ENCODE data around the gene EBLN2.
"Not testable (repeated sequence)": the region's sequence is repeated elsewhere in the genome, so short reads cannot be mapped to it uniquely, and the experiment has no call there.

The EBLN2 gene

DNA sequence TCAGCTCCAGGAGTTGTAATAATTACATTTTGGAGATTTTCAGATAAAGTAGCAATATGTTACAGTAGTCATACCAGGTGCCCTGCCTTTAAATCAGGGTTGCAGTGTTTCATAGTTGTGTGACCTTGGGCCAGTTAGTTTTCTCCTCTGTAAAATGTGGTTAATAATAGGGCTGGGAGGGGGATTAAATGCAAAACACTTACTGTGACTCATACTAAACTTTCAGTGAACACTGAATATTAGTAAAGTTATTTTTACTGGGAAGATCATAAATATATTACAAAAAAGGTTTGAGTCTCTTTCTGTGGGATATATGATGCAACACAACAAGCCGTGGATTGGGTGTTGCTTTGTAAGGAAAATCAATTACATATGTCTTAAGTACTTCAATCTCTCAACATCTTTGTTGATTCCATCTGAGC, 1.1 kb upstream of the EBLN2 start:
- no peak for DNase-seq (ENCODE audit: low spot score)

DNA sequence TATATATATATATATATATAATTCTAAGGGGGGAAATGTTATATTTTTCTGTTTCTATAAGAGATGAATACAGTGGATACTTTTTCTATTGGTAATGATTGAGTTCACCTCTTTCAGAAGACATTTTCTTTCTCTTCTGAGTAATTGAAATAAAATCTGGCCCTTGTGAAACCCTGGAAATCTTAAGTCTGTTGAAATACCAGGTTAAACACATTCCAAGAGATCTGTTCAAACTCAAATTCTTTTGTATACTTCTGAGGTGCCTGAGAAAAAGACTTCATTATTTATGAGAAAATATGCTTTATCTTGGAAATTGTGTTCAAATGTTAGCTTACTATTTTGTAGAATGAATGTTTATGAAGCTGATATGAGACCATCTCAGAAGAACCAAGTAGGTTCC, 4.8 kb downstream of the EBLN2 start:
- DNase-seq (ENCODE audit: low spot score): not testable (repeated sequence)

DNA sequence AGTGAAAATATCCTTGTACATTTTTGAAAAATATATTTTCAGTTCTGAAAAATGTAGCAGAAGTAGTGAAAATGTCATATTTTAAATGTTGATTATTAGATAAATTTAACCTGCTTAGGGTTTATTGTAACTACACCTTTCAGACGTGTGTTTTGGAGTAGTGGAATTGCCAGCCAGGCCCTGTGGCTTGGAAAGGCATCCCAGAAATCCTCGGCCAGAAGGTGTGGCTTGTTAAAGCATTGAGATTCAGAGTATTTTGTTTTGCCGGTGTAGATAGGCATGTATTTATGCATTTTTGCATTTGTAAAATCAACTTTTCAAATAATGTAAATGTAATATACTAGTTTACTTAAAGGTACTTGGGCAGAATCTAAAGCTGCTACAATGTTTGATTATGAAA, 7.0 kb downstream of the EBLN2 start:
- DNase-seq (ENCODE audit: low spot score): no peak

DNA sequence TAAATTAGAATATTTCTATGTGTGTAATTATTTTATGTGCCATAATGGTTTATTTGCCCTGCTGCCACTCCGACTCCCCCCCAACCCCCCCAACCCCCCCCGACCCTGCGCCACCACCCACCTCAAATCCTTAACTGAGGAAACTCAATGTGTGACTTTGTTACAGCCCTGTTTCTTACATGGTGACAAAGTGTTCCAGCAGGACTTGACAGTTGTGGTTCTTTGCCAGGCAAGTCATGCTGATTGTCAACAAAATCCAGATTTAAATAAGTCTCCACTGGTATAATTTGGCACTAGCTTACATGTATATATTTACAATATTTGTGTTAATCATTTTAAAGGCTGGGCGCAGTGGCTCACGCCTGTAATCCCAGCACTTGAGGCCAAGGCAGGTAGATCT, 7.7 kb downstream of the EBLN2 start:
- no peak for DNase-seq (ENCODE audit: low spot score)

DNA sequence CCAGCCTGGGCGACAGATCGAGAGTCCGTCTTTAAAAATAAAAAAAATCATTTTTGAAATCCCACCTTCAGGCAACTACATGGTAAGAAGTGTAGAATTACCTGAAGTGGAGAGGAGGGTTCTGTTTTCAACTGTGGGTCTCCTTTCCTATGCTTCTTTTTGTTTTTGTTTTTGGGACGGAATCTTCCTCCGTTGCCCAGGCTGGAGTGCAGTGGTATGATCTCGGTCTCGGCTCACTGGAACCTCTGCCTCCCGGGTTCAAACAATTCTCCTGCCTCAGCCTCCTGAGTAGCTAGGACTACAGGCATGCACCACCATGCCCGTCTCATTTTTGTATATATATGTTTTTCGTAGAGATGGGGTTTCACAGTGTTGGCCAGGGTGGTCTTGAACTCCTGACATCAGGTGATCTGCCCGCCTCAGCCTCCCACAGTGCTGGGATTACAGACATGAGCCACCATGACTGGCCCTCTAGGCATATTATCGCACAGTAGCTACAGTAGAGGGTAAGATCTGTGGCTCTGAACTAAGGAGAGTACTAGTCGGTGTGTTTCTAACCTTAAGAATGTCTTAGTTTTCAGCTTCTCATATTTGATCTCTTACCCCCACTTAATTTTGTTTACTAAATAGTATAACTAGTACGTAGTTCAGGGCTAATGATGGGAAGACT, 8.5 kb downstream of the EBLN2 start:
- no peak for DNase-seq (ENCODE audit: low spot score)

DNA sequence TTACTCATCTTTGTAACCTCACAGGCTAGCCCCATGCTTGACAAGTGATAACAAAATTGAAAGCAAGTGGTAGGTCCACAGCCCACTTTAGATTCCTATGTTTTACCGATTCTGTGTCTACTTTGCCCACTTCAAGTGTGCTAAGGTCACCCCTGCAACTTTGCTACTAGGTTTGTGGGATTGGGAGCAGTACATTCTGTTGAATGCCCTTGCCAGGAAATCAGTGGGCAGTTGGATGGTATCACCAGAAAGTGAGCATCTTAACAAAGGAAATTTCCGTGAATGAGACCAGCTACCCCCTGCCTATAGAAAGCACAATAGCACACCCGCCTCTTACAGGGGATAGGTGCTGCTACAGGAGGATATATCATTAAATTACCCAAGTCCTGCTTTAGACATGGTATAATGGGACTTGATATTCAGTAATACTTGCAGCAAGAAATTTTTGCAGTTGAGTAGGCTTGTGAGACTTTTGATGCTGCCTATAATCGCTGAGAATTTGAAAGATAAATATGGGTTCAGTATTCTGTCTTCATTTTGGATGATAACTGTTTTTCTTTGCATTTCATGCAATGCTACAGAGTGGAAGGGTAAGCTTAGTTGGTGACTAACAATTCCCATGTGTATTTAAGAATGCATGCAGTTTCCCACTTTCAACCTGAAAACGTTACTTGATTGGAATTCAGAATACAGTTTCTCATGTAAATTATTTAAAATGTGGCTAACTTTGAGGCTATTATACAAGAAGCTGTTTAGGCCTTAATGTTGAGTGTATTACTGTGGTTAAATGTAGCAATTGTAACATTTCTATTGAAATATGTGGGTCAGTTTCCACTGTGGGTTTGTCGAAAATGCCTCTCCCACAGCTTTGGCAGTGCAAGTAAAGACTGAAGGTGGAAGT, 9.5 kb downstream of the EBLN2 start:
- no peak for DNase-seq (ENCODE audit: low spot score)

DNA sequence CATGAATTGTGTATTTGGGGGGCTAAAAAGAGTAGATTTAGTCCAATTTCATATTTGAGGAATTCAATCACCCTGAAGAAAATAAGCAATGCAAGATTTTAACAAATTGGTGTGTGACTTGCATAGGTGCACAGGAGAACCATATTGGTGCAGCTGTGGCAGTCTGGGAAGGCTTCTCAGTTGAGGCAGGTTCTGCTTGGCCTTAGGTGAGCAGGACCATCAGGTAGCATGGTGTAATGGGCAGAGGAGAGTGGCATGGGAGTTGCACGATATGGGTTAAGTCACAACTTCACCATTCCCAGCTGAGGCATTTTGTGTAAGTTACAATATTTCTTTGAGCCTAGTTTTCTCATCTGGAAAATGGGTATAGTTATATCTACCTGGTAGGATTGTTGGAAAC, 10.5 kb downstream of the EBLN2 start:
- DNase-seq (ENCODE audit: low spot score): no peak

DNA sequence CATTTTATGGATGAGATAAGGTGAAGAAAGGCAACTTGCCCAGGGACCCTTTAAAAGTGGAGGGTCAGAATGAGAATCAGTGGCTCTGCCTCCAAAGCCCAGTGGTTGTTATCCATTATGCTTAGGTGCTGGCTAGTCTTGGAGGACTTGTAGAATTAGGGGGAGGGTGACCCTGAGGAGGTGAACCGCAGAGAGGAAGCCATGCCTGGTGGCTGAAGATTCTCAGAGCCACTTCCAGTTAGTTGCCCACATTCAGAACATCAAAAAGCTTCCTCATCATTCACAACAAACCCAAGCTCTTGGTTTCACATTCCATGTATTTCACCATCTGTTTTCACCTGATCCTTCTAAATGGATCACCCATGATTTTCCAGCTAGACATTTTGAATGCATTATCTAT, 11.2 kb downstream of the EBLN2 start:
- DNase-seq (ENCODE audit: low spot score): no peak

DNA sequence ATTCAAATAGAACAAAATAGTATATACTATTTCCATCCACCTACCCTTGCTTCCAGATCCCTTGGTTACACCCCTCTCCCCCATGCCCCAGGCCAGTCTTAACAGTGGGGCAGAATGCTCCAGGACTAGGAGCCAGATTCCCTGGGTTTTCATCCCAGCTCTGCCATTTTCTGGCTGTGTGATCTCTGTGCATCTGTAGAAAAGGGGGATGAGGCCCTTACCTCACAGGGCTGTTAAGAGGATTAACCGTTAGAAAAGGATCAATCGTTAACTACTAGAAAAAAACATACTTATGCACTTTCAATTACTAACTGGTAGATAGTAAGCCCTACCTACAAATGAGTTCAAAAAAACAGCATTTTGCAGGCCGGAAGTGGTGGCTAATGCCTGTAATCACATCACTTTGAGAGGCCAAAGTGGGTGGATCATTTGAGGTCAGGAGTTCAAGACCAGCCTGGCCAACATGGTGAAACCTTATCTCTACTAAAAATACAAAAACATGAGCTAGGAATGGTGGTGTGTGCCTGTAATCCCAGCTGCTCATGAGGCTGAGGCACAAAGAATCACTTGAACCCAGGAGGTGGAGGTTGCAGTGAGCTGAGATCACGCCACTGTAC, 11.7 kb downstream of the EBLN2 start:
- DNase-seq (ENCODE audit: low spot score): no peak

DNA sequence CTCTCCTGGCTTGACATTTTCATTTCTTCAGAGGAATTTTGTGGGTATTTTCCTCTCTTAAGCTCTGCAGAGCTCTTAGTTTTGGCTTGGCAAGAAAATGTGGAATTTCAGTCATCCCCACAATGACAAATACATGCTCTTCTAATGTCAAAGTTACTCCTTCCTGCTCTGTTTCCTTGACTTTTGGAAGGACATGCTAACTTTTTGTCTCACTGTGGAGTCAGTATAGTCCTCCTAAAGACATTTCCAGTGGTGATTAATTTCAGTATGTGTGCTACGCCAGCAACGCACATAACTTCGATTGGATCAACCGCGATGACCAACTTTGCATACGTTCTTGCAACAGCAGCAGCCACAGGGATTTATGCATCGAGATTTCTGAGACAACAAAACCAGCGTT, 13.3 kb downstream of the EBLN2 start:
- DNase-seq (ENCODE audit: low spot score): no peak

DNA sequence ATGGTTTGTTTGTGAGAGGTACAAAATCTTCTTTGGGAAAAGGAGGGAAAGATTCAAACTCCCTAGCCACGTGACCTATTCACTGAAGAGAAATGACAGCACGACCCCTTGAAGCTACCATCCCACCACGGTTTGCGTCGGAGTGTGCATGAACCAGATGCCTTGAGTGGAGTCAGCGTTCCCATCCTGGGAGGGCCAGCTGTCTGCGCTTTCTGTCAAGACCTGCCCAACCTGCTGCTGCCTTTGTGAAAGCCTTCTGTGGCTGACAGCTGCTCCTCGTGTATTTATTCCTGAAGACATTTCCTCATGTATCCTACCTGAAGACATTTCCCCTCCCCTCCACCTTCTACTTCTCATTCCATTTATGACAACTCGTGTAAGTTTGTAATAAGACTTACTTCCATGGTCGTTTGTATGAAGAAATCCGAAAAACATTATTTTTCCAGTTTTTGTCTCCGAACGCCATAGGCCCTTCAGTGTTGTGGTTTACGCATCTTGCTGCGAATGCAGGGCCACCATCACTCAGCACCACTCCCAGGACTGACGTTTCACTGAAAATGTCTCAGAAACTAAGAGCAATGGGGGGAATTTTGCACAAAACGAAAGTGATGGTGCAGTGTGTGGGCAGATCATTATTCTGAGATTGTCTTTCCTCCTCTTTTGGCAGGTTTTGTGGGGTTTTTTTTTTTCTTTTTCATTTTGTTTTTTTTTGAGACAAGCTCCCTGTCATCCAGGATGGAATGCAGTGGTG, 18.9 kb downstream of the EBLN2 start:
- DNase-seq (ENCODE audit: low spot score): no peak

DNA sequence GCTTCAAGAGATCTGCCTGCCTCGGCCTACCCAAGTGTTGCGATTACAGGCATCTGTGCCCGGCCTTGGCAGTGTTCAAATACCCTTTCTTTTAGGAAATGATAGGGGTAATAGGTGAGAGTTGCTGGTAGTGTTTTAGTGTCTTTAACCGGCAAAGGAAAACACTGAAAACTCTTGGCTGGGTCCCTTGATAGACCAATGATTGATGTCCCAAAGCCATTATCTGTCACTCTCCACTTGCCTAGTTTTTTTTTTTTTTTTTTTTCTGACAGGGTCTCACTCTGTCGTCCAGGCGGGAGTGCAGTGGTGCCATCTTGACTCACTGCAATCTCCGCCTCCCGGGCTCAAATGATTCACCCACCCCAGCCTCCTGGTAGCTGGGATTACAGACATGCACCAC, 19.7 kb downstream of the EBLN2 start:
- DNase-seq (ENCODE audit: low spot score): no peak

DNA sequence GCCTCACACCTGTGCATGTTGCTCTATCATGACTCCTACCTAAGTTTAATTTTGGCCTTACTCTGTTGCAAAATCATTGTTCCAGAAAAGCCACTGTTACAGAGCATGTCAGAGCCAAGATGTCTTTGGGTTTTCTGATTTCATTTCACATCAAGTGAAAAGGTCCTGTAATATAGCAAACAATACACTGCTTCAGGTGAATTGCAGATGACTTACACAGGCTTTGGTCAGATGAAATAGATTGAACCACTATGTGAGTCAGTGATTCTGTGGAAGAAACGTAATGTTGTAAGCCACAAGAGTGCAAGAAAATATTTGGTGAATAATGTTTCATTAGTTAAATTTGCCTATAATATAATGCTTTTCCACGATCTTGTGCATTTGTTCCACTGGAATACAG, 22.7 kb downstream of the EBLN2 start:
- DNase-seq (ENCODE audit: low spot score): no peak

DNA sequence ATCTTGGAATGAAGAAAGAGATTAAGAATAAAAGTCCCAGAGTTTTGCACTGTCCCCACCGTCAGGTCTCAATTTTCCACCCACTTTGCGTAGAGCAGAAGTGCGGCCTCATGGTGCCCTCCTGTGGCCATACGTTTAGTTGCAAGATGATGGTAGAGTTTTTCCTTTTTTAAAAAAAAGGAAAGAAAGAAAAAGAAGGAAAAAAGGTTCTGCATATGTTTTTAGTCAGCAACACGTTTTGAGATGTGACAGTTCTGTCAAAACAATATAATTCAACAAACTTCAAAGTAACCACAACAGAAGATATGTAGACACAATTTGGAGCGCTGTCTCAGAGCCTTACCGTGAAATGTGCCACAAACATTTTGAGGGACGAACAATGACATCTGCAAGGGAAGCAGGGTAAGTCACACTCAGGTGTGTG, 24.6 kb downstream of the EBLN2 start:
- peak; percentile 11 for DNase-seq (ENCODE audit: low spot score)

DNA sequence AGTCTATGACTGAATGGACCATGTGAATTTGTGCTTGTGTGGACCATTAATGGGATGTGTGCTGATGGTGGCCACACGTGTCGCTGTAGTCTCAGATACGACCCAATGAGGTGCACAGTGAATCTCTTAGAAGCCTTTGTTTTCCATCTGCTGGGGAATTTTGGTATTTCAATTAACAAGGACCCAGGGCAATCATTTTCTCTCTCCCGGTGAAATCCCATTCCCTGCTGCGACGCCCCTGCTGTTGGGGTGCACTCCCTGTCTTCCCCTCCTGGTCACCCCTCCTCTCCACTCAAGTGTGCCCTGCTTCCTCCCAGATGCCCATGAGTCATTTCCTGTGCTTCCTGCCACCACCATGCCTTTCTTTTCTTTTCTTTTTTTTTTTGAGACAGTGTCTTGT, 32.7 kb downstream of the EBLN2 start:
- DNase-seq (ENCODE audit: low spot score): peak; percentile 11

DNA sequence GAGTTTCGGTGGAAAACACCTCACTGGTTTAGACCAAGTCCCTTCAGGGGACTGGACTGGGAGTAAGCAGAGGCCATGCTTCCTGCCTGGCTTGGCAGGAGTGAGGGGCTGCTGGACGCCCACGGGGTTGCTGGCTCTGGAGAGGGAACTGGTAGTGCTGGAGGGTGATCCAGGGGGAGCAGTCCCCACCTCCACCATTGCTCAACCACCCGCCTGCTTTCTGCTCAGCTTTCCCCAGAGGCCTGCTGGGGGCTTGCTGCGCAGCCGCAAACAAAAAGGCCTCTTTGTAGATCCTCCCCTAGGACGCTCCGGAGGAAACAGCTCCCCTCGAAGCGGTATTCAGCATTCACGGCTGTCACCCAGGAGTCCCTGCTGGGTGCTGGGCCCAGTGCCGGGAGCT, 33.5 kb downstream of the EBLN2 start:
- no peak for DNase-seq (ENCODE audit: low spot score)

DNA sequence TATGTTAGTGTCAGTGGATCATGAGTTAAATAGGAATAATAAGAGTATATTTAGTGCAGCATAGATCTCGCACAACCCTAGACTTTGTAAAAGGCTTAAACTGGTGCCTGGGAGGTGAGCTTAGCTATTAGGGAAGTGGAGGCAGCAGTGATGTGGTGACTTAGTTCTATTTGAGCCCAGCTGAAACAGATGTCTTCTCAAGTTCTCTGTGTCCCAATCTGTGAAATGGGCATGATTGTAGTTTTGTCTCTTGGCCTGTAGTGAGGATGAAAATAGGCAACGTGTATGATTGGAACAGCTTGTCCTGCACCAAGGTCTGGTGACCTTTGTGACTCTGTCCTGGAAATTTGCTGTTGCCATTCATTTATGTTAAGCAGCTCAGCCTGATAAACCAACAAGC, 34.7 kb downstream of the EBLN2 start:
- DNase-seq (ENCODE audit: low spot score): no peak

DNA sequence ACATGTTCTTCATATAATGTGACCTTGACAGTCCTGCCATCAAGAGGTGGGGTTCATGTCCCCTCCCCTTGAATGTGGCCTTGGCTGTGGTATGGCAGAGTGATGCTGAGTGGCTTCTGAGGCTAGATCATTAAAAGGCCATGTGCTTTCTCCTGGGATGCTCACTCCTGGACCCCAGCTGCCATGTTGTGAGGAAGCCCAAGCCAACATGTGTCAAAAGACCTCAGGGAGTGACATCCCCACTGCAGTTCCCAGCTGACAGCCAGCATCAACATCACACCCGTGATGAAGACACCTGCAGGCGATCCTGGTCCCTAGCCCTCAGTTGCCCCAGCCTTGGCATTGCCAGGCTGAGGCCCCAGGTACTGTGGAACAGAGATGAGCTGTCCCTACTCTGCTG, 36.6 kb downstream of the EBLN2 start:
- DNase-seq (ENCODE audit: low spot score): no peak

DNA sequence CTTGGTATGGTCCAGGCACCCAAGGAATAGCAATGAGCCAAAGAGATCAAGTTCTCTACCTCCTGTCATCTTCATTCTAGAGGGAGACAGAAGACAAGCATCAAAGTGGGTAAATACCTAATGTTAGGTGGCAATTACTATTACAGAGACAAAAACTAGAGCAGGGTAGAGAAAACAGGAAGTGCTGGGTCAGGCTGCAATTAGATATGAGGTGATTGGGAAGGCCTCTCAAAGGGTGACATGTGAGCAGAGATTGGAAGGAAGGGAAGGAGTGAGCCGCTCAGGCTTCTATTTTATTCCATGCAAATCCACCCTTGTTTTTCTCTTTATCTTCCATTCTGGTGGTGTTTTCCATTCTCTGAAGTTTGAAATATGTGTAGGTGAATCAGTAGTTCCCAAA, 37.4 kb downstream of the EBLN2 start:
- DNase-seq (ENCODE audit: low spot score): no peak

DNA sequence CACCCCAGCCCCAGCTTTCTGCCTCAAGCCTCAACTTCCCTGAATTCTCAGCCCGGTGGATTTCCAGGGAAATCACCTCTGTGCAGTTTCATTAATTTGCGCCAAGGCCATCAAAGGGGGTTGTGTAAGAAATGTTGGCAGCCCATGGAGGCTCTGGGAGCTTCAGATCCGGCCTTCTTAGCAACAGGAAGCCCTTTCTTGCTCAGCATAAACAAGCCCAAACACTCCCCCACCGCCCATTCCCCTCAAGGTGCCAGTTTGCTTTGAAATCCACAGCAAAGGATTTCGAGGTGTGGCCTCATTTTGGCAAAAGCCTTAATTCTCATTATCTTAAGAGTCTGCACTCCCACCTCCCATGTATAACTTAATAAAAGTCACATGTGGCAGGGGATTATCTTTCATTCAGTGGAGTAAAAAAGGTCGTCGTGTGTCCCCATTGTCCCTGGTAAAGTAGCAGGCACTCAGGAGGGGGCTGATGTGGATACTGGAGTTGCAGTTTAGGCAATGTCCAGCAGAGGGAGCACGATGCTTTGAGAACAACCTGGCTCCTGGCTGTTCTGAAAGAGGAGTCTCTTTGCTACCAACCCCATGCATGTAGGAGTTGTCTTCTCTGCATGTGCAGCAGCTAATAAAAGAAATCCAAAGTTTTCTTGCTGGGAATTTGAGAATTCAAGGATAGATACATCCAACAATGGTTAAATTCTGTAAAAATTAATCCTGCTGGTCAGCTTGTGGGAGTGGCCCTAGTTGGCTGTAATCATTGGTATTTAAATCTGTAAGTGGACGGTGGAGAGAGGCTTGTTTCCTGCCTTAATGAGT, 39.5 kb downstream of the EBLN2 start:
- peak; percentile 49 for DNase-seq (ENCODE audit: low spot score)

DNA sequence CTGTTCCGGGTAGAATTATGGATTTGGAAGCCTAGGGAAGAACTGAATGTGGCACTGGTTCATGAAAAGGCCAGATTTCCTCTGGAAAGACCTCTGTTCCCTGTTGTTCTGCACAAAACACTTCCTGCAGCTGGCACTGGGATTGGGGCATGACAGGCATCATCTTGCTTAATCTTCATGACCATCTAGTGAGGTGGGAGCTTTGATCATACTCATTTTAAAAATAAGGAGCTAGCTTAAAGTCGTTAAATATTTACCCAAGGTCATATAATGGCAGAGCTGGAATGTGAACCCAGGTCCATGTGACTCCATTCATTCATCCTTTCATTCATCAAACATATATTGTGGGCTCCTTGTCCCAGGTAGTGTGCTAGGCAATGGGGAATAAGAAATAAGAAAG, 40.4 kb downstream of the EBLN2 start:
- no peak for DNase-seq (ENCODE audit: low spot score)

DNA sequence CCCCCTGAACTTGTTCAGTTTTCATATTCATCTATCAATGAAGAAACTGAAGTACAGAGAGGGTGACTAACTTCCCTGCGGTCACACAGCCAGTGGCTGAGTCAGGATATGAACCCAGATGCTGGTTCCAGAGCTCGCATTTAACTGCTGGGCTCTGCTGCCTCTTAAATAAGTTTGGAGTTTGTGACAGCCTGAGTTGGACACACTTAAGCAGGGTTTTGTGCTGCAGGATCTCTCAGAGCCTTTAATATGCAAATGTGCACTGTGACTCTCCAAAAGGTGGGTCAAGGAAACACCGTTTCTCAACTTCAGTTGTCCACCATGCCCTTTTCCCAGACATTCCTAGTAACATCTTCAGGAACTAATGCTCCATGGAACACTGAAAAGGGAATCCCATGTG, 45.8 kb downstream of the EBLN2 start:
- DNase-seq (ENCODE audit: low spot score): no peak

Data from HuH-7 (cell line).